ENCODE measurements around the gene RNF223.
A peak's percentile ranks its signal among the peaks of the same experiment; 100 is the strongest.

The RNF223 gene

DNA sequence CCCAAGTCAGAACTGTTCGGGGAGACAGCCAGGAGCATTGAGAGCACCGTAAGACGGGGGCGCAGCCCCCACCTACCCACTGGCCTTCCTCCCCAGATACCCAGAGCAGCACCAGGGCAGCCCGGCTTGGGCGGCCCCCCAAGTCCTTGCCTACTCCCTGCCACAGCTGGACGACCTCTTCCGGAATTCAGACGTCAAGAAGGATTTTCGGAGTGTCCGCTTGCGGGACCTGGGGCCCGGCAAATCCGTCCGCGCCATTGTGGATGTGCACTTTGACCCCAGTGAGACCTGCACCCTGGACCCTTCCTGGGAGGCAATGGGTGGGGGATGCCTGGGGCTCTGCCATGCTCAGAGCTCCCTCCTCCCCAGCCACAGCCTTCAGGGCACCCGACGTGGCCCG lies 26.7 kb downstream of the RNF223 start:
- no peak for DNase-seq (ENCODE audit: low read depth in 2 of 2, low spot score in 1 of 2)

DNA sequence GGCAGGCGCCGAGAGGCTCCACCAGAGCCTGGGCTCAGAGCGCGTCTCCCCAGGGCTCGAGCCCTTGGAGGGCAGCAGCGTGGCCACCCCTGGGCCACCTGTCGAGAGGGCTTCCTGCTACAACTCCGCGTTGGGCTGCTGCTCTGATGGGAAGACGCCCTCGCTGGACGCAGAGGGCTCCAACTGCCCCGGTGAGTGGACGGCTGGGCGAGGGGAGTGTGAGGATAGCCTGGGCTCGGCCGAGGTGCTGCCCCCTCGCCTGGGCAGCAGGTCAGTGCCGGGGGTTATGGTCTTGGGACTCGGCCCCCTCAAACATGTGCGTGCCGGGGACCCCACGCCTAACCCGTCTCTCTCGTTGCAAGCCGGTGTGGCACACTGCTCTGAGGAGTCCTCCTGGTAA lies 27.3 kb downstream of the RNF223 start:
- DNase-seq (ENCODE audit: low read depth in 2 of 2, low spot score in 1 of 2) = no peak

DNA sequence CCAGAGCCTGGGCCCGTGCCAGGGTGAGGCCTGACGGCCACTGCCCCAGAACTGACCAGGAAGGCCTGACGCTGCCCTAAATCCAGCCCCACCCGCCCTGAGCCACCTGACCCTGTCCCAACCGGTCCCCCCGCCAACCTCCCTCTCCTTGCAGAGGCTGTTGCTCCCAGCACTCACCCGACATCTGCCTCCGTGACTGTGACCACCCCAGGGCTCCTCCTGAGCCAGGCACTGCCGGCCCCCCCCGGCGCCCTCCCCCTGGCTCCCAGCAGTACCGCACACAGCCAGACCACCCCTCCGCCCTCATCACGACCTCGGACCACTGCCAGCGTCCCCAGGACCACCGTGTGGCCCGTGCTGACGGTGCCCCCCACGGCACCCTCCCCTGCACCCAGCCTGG lies 27.9 kb downstream of the RNF223 start:
- DNase-seq (ENCODE audit: low read depth in 2 of 2, low spot score in 1 of 2) = no peak

DNA sequence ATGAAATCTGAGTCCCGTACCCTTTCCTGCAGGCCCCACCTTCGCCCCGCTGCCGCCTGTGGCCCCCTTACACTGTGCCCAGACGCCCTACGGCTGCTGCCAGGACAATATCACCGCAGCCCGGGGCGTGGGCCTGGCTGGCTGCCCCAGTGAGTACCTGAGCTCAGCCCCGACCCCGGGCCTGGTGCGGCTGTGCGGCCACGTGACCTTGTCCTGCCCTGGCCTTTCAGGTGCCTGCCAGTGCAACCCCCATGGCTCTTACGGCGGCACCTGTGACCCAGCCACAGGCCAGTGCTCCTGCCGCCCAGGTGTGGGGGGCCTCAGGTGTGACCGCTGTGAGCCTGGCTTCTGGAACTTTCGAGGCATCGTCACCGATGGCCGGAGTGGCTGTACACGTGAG lies 29.0 kb downstream of the RNF223 start:
- no peak for DNase-seq (ENCODE audit: low read depth in 2 of 2, low spot score in 1 of 2)

DNA sequence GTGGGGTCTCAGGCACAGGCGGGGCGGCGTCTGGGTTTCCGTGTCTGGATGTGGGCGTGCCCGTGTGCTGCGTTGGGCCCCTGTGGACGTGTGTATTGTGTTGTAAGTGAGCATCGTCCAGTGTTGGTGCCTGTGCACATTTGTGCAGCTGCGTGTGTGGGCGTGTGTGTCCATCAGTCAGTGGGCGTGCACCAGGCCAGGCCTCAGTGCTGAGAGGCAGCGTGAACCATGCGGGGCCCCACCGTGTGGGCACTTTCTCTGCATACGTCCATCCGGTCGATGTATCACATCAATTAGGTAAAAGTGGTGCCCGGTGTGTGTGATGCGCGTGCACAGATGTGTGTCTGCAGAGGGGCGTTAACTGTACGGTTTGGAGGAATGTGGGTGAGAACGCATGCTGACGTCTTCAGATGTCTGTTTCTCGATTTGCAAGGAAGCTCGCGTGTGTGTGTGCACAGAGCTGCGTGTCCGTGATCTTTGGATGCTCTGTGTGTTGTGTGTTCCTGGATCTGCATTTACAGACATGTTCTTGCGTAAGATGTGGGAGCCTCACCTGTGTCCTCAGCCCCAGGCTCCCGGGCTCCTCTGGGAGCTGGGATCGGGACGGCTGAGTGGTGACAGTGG lies 29.5 kb downstream of the RNF223 start:
- no peak for DNase-seq (ENCODE audit: low read depth in 2 of 2, low spot score in 1 of 2)

DNA sequence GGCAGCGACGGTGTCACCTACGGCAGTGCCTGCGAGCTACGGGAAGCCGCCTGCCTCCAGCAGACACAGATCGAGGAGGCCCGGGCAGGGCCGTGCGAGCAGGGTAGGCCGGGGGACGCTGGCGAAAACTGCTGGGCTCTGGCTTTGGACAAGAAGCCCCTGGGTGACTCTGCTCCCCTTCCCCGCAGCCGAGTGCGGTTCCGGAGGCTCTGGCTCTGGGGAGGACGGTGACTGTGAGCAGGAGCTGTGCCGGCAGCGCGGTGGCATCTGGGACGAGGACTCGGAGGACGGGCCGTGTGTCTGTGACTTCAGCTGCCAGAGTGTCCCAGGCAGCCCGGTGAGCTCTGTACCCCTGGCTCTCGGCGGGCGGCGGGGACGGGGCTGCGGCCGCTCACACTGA lies 30.2 kb downstream of the RNF223 start:
- DNase-seq (ENCODE audit: low read depth in 2 of 2, low spot score in 1 of 2) = no peak

DNA sequence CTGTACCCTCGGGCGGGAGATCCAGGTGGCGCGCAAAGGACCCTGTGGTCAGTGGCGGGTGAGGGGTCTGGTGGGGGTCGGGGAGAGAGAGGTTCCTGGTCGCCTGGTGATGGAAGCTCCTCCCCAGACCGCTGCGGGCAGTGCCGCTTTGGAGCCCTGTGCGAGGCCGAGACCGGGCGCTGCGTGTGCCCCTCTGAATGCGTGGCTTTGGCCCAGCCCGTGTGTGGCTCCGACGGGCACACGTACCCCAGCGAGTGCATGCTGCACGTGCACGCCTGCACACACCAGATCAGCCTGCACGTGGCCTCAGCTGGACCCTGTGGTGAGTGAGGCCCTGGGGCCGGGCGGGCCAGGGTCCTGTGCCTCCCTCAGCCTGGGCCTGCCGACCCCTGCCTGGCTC lies 30.7 kb downstream of the RNF223 start:
- no peak for DNase-seq (ENCODE audit: low read depth in 2 of 2, low spot score in 1 of 2)

DNA sequence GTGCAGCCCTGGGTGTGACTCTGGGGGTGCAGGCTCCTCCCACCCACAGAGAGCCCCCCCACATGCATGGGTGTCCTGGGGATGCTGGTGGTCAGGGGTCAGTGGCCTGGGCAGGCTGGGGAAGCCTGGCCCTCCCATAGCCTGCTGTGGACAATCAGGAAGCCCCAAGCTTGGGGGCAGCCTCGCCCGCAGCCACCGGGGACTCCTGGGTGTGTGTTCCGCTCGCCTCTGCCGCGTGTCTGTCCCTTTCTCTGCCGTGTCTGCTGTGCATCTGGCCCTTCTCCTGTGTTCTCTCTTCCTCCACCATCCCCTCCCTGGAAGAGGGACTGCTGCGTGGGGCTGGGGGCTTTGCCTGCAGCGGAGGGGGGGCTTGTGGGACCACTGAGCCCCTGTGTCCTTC lies 31.3 kb downstream of the RNF223 start:
- DNase-seq (ENCODE audit: low read depth in 2 of 2, low spot score in 1 of 2) = no peak

DNA sequence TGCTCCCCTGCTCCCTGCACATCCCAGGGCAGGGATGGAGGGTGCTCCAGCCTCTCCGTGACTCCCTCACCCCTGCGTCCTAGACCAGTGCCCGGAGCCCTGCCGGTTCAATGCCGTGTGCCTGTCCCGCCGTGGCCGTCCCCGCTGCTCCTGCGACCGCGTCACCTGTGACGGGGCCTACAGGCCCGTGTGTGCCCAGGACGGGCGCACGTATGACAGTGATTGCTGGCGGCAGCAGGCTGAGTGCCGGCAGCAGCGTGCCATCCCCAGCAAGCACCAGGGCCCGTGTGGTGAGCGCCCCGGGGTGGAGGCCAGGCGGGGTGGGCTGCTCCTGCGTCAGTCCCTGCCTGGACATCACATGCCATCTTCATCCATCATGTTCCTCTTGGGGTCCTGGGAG lies 32.2 kb downstream of the RNF223 start:
- DNase-seq (ENCODE audit: low read depth in 2 of 2, low spot score in 1 of 2) = no peak

DNA sequence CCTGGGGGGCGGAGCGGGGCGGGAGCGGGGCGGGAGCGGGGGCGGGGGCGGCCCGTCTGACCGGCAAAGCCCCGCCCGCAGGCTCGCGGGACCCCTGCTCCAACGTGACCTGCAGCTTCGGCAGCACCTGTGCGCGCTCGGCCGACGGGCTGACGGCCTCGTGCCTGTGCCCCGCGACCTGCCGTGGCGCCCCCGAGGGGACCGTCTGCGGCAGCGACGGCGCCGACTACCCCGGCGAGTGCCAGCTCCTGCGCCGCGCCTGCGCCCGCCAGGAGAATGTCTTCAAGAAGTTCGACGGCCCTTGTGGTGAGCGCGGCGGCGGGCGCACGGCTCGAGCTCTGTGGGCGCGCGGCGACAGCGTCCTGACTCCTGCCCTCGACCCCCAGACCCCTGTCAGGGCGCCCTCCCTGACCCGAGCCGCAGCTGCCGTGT lies 33.0 kb downstream of the RNF223 start:
- DNase-seq (ENCODE audit: low read depth in 2 of 2, low spot score in 1 of 2) = no peak

DNA sequence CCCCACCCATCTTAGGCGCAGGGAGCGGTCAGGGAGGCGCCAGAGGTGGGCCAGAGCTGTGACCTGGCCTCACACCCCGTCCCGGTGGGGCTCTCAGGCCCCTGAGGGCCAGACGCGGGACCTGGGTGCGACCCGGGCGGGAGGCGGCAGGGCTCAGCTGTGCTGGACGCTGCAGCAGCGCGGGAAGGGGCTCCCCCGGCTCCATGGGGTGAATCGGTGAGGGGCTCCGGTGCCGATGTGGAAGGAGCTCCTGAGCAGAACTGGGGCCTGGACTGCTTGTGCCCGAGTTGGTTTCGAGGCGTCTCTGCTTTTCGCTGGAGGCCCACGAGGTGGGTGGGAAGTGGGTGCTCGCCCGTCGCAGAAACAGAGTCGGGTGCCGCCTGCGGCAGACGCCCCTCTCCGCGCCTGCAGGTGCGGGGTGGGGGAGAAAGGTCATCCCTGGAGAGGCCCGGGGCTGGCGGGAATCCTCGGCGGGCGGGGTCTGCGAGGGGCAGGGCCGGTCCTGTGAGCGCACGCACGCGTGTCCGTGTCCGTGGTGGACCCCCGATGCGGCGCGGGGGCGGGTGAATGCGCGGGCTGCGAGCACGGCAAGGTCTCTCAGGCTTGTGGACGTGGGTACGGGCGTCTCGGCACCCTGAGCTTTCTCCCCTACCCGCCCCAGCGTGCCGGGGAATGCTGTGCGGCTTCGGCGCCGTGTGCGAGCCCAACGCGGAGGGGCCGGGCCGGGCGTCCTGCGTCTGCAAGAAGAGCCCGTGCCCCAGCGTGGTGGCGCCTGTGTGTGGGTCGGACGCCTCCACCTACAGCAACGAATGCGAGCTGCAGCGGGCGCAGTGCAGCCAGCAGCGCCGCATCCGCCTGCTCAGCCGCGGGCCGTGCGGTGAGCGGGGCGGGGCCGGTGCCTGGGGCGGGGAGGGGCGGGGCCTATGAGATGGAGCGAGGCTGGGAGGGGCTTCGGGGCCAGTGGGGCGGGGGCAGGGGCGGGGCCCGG lies 33.8 kb downstream of the RNF223 start:
- DNase-seq (ENCODE audit: low read depth in 2 of 2, low spot score in 1 of 2) = peak; percentile 31 to 59

DNA sequence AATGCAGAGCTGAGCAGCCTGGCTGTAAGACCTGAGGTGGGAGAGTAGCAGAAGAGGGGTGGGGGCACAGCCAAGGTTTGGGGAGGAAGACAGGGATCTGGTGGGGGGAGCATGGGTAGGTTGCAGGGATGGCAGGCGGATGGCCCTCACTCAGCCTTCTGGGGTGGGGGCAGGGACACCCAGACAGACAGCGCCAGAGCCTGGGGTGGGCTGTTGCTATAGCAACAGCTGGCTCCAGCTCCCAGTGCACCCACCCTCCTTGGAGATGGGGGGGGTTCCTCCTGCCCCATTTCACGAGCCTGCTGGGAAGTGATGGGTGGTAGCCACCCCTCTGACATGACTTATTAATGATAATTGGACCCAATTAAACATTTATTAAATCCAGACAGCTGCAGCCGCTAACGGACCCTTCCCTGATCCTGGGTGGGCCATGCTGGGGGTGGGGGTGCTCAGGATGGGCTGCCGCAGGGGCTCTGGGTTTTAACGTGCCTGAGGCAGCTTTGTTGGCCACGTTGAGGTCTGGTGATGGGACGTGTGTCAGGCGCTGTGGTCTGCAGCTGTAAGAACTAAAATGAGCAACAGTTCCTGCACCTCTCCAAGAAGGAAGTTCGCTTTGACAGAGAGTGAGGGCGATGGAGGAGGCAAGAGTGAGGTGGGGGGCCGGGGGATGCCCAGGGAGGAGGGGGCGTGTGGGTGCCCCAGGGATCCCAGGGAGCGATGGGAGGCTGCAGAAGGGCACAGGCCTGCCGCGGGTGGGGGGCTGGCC lies 34.8 kb downstream of the RNF223 start:
- no peak for DNase-seq (ENCODE audit: low read depth in 2 of 2, low spot score in 1 of 2)

DNA sequence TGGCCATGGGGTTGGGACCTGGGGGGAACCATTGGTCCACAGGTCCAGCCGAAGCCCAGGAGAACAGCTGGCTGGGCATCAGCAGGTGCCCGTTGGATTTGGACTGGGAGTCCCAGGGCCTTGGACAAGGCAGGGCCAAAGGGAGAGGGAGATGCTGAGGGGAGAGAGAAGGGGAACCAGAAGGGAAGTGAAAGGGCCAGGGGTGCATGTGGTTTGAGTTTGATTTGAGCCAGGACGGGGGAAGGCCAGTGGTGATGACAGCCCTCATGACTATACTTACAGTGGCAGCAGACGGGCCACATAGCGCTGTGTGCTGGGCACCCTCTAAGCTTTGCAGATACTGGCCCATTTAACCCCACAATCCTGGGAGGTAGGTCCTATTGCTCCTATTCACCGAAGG lies 35.4 kb downstream of the RNF223 start:
- no peak for DNase-seq (ENCODE audit: low read depth in 2 of 2, low spot score in 1 of 2)

DNA sequence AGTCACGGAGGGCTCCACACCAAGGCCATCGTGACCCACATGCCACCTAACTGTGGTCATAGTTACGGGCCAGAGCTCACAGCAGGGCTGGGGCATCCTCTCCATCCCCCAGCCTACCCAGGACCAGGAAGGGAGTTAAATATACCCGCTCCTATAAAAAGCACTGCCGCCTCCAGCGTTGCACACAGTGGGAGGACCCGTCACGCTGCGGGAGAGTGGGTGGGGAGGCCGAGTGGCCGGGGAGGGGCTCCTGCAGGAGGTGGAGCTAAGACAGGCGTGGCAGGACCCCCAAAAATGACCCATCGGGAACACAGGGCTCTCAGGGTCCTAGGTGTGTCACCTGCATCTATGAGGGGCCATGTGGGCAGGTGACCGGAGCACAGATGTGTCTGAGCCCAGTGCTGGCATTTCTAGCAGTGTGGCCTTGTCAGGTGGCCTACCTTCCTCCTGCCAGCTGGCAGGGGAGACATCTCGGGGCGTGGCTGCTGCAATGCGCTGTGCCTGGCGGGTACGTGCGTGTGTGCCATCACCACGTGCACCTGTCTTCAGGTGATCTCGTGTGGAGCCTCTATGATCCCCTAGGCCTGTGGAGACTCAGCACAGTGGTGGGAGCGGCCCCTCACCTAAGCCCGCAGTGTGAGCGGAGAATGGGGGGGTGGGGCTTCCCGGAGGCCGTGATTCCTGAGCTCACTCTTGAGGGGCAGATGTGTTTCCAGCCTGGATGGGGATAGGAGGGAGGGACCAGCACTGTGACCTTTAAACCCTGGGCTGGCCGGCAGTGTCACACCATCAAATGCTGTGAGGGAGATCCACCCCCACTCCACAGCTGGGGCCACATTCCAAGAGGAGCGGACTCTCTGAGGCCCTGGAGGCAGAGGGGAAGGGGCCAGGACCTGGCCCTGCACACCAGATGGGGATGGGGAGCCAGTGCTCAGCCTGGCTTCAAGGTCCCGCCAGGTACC lies 36.5 kb downstream of the RNF223 start:
- no peak for DNase-seq (ENCODE audit: low read depth in 2 of 2, low spot score in 1 of 2)

DNA sequence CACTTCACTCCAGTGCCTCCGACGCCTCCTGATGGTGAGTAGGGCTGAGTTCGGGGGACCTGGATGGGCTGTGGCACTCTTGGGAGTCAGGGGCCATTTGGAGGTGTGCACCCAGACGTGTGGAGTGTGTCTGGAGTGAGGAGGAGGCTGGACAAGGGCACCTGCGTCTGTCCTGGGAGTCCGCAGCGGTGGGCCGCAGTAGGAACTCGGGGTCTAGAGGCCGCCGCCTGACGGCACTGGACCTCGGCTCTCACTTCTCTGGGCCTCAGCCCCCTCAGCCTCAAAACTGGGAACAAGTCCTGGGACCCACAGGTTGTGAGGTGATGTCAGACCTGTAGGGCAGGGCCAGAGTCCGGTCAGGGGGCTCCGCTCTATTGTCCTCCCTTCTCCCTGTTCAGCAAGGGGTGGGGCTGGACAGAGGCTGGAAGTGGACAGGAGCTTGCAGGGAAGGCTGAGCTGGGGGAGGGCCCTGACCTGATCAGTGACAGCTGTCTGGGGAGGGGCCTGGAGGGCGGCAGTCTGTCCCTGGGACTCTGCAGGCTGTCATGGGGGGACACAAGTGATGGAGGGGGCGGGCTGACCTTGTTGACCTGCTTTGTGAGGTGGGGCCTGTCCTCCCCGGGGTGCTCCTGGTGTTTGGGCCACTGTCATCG lies 38.7 kb downstream of the RNF223 start:
- DNase-seq (ENCODE audit: low read depth in 2 of 2, low spot score in 1 of 2) = no peak

DNA sequence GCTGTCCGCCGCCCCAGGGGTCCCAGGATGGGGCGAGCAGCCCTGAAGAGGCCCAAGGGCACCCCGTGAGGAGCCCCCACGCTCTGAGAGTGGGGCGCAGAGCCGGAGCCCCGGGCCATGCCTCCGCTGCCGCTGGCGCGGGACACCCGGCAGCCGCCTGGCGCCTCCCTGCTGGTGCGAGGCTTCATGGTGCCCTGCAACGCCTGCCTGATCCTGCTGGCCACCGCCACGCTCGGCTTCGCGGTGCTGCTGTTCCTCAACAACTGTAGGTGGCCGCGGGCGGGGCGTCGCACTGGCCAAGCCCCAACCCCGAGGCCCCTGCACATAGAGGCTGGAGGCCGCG lies 39.7 kb downstream of the RNF223 start:
- no peak for DNase-seq (ENCODE audit: low read depth in 2 of 2, low spot score in 1 of 2)

DNA sequence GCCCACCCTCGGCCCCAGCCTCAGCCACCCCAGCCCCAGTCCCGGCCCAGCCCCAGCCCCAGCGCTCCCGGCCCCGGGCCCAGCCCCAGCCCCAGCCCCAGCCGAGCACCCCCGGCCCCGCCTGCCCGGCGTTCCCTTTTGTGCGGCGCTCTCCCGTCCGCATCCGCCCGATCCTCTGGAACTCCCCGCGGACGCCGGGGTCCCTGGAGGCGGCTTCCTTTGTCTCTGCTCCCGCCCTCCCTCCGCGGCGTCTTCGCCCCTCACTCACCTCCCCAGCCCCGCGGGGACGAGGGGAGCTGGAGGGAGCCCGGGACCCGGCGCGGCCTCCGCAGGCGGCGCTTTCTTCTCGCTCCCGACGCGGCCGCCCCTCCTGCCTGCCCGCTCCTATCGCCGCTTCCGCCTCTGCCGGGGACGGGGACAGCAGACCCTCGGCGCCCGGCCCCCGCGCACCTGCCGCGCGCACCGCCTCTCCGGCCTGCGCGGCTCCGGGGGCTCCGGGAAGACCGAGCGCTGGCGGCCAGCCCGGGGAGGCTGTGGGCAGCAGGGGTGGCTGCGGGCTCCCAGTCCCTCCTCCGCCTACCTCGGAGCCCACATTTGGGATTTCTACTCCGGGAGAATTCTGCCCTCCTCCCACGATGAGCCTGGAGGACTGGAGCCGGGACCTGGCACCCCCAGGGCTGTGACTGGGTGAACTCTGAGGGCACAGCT lies 40.2 kb downstream of the RNF223 start:
- DNase-seq (ENCODE audit: low read depth in 2 of 2, low spot score in 1 of 2) = no peak

DNA sequence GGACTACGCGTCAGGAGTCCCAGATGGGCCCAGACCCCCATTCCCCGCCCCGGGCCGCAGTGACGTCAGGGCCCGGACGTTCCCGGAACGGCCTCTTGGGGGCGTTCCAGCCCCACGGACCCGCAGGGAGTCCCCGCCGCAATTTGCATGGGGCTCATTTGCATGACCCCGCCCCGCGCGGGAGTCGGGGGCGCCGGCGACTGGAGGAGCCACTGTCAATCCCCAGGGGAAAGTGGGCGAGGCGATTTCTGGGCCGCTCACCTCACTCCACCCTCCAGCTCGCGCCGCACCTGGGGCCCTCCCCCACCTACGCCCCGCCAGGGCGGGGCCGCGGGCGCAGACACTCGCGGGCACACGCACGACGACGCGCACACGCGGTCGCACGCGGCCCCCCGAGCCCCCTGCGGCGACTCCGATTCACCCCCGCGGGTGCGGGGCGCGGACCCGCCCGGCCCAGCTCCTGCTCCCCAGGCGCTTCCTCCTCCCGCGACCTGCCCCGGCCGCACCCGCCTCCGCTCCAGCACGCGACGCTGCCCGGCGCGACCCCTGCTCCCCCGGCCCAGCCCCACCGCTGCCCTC lies 41.0 kb downstream of the RNF223 start:
- DNase-seq (ENCODE audit: low read depth in 2 of 2, low spot score in 1 of 2) = peak; percentile 77 to 89

DNA sequence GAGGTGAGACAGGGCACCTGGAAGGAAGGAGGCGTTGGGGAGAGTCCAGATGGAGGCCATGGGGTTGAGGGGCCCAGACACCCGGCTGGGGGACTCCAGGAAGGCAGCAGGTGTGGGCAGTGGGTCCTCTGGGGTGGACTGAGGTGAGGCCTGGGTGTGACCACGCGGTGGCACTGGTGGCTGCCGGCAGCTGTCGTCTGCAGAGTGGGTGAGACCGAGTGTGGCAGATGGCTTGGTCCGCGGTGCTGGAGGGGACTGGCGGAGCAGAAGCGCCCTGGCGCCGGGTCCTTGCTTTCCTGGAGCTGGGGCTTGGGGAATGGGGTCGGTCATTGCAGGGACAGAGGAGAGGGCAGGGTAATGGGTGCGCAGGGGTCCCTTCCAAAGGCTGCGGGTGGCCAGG lies 41.7 kb downstream of the RNF223 start:
- no peak for DNase-seq (ENCODE audit: low read depth in 2 of 2, low spot score in 1 of 2)

Data from stimulated activated CD8-positive, alpha-beta memory T cell treated with anti-CD3 and anti-CD28 coated beads, Interleukin-4, amount 100 ng/mL, for 4 hours (primary cell).